Fibroblast of skin of scalp (primary cell): ENCODE results near the gene SECTM1.
A peak's percentile ranks its signal among the peaks of the same experiment; 100 is the strongest.

Source experiments
- DNase-seq: peaks from one replicate; pipeline ENCODE4 v3.0.0-alpha.2; 2013

The SECTM1 gene

DNA sequence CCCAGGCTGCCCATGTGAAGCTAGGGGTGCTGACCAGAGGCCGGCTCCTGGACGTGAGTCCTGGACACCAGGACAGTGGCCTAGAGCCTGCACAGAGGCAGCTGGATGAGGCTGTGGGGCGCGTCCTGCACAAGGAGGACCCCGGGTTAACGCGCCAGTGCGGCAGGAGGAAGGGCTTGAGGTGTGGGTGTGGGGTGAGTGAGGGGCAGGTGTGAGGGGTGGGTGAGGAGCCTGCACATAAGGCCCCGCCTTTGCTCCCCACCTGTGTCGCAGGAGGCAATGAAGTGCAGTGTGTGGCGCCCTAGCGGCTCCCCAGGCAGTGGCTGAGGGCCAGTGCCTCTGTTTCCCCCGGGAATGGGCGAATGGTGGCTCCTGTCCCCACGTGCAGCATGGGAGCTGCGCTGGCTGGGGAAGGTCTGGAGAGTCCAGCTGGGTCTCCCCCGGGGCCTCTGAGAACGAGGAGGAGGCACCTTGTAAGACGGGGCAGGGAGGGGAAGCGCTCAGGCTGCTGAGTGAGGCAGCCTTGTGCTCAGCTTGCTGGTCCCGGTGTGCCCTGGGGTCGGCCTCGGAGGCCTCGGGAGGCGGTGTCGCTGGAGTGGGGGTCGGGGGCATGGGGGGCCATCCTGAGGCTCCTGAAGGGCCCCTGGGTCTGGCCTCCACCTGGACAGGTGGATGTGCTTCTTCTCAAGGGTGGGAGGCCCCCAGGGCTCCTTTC, 19.4 kb downstream of the SECTM1 start:
- DNase-seq, result no peak

DNA sequence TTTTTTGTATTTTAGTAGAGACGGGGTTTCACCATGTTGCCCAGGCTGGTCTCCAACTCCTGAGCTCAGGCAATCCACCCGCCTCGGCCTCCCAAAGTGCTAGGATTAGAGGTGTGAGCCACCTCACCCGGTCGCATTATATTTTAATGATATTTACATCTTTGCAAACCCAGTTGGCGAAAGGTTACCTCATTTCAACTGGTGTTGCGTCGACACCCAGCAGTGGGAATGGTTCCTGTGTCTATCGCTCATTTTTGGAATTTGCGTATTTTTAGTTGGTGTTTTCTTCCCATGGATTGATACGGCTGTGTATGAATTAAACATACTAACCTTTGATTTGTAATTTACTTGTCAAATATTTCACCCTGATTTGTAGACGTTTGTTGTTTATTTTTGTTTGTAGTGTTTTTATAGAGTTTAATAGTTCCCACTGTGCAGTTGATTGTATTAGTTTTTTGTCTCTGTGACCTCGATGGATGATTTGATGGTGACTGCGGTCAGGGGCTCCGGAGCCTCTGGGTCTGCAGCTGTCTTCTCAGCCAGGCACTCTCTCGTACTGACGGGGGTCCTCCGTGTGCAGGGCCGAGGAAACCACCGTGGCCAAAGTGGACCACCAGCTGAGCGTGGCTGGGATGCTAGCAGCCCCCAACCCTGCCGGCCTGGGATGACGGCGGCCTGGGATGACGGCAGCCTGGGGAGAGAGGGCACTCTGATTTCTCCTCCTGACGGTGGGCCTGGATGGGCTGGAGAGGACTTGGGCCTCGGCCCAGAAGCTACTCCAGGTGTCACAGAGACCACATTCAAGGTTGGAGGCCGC, 20.2 kb downstream of the SECTM1 start:
- no peak for DNase-seq

DNA sequence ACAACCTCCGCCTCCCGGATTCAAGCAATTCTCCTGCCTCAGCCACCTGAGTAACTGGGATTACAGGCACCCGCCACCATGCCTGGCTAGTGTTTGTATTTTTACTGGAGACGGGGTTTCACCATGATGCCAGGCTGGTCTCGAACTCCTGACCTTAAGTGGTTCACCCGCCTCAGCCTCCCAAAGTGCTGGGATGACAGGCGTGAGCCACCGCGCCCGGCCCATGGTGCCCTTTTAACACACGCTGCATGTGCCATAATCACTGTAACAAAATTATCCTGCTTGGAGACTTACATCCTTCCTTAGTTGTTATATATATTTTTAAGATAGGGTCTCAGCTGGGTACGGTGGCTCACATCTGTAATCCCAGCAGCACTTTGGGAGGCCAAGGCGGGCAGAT, 21.6 kb downstream of the SECTM1 start:
- no peak for DNase-seq

DNA sequence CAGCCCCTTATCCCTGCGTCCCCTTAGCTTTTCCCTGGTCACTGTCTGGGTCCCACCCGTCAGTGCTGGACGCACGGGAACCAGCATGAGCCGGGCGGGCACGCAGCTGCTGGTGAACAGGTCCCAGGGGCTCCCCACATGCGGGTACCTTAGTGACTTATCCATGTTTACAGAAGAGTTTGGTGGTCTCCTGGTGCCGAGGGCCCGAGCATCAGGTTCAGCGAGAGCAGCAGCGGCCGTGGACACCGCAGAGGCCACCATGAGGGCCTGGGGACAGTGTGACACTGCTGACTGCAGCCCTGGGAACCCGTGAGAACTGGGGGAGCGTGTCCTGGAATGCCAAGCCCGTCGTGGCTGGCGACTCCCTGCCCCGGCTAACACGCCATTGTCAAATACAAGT, 22.7 kb downstream of the SECTM1 start:
- no peak for DNase-seq

DNA sequence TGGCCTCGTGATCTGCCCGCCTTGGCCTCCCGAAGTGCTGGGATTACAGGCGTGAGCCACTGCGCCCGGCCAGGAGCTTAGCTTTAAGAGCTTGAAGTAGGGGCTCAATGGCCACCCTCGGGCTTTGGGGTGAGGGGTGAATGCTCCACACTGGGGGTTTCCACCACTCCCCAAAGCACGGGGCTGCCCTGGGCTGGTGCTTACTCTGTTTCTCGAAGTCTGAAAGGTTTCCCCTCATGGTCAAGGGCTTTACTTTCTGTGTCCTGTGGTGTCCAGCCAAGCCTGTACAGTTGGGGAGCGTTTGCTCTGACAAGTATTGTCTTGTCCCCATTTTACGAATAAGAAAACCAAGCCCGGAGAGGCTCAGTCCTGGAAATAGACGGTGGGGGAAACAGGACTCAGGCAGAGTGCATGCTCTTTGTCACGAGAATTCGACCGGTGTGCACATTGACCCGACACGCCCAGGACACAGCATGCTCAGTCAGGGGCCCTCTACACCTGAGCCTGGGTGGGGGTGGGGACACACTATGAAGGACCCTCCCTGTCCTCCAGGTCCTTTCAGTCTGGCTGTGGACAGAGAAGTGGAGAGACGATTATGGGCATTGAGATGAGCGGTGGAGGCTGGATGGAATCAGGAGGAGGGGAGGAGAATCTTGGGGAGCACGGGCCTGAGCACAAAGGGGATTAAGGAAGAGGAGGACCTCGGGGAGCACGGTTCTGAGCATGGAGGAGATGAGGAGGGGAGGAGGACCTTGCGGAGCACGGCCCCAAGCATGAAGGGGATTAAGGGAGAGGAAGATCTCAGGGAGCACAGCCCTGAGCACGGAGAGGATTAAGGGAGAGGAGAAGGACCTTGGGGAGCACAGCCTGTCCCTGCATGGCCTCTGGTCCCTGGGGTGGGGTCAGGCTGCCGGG, 23.7 kb downstream of the SECTM1 start:
- no peak for DNase-seq

DNA sequence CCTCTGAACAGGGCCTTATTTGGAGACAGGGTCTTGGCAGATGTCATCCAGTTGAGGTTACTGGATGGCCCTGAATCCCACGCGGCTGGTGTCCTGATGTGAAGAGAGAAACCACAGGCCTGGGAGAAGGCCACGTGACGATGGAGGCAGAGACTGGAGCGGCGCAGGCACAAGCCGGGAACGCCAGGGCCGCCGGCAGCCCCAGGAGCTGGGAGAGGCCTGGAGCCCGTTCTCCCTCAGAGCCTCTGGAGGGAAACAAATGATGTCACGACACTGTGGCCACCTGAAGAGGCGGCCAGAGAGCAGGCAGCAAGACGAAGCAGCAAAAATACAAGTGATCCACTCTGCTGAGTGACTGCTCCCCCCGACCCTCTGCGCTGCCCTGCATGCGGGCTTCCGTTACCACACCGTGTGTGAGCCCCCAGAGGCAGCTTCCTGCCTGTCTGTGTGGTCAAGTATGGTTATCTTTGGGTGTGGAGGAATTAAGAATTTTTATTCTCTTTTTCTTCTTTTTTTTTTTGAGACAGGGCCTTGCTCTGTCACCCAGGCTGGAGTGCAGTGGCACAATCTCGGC, 27.8 kb downstream of the SECTM1 start:
- DNase-seq, result peak; percentile 33

DNA sequence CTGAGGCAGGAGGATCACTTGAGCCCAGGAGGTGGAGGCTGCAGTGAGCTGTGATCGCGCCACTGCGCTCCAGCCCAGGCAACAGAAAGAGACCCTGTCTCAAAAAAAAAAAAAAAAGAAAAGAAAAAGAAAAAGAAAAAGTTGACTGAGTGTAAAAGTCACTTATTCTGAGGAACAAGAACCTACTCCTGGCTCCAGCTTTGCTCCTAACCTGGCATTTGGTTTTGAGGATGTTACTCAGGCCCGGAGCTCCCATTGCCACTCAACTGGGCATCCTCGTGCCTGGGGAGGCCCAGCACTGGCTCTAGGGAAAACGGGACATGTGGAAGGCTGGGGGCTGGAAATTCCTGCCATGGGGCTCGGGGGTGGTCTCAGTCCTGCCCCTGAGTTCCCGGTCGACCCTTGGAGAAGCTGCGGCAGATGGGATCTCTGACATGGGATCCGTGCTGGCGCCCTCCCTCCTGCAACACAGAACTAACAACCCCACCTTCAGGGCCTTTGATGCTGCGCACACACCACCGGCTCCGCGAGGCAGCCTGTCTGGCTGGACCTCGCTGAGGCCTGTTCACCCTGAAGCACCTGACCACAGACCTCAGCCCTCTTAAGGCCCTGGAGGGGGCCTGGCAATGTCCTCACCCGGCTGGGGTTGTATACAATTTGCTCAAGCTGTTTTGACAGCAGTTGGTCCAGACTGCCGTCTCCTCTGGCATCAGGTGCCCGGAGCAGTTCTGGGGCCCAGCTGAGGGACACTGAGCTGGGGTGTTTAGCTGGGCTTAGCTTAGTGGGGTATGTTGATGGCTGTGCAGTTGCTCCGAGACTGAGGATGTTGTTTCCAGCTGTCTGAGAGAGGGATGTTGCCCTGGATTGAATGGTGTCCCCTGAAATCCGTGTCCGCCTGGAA, 28.5 kb downstream of the SECTM1 start:
- no peak for DNase-seq

DNA sequence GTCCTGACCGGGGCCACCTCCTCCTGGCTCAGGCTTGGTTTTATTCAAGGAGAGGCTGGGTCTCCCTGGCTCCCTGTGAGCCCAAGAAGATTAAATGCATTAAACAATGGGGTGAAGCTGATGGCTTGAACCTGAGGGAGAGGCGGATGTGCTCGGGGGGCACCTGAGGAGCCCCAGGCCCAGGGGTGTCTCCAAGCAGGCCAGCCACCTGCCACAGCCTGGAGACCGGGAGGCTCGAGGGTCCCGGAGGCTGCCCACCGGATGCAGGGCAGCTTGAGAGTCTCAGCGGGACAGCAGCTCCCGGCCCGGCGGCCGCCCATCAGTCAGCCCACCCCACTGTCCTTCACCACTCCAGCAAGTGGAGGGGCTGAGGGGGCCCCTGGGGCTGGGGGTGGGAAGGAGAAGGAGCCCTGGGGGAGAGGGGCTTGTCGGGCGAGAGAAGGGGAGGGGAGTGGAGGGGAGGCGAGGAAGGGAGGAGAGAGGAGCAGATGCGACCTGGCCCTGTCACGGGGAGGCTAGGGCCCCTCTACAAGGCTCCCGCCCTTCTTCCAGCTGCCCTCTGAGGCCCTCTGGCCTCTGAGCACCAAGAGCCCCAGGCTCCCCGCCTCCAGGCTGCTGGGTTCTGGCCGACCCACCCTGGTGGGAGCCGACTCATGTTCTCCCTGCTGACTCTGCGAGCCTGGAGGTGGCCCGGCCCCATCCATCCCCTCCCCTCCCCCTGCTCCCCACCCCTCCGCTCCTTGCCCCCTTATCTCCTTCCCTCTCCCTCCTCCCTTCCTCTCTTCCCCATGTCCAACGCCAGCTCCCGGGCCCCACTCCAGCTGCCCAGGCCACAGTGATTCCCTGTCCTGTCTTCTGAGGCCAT, 29.4 kb downstream of the SECTM1 start:
- no peak for DNase-seq

DNA sequence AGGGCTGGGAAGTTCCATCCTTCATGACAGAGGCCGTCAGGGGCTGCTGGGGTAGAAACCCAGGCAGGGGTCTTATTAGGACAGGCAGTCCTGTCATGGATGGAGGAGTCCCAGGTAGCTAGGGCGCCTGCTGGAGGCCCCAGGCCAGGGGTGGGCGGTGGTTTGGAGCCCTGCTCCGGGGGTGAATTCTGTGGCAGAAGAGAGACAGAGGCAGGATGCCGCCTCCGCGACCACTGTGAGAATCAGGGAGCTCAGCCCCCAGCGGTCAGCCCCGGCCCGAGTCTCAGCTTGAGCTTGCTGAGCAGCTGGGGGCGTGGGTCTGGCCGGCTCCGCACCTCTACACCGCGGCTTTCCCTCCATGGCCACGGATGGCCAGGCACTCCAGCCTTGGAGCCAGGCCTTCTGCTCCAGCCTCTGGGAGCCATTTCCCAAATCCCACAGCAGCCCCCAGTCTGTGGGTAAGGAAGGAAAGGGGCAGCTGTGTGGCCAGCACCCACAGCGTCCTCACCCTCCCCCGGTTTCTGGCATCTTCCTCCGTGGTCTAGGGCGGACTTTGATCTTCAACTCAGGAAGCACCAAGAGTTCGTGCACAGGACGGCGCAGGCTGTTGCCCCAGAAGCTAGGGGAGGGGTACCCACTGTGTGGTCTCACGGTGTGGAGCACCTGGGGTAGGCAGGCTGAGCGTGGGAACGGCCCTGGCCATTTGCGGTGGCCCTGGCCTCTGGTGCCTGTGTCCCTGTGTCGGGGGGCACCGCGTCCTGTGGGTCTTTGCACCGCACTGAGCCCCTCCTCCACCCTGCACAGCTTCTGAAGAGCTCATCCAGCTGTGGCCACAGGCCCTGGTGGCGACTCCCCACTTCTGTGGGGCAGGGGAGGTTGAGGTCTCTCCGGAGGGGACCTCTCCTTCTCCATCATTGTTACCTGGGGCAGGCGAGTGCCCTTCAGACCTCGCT, 30.3 kb downstream of the SECTM1 start:
- DNase-seq, result no peak

DNA sequence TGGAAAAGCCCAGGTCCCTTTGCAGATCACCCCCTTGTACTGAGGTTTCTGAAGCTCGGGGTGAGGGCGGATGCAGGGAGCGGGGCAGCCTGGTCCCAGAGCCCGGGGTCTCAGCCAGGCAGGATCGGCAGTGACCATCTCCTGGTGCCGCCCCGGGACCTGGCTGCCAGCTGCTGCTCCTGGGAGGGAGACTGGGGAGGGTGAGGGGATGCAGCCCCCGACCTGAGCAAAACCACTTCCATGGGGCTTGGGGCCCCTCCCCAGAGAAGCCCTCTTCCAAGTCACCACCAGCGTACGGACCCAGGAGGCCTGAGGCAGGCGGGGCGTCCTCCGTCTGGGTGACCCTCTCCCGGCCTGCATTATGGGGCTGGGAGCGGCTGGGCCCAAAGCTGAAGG, 31.0 kb downstream of the SECTM1 start:
- no peak for DNase-seq

DNA sequence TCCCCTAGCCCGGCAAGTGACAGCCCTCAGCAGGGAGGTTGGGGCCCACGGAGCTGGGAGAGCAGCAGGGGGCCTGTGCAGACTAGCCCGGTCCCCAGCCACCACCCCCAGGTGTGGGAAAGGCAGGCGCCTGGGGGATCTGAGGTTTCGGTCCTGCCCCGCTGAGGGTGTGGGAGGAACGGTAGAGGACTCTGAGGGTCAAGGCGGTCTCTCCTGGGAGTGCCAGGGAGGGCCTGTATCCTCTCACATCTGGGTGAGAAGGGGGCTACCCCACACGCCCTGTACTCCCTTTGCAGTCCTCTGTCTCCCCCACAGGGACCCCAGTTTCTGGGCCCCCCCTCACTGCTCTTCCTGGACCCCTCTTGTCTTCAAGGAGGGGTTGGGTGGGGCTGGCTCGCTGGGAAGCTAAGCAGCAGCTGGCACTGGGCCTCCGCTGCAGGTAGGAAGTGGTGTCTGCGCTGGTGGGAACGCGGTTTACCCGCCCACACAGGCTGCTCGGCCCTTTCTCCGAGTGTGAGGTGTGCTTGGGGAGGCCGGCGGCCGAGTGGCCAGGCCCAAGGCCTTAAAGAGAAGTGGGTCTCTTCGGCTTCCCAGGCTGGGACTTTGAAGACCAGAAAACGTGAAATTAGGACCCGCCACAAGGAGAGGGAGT, 31.5 kb downstream of the SECTM1 start:
- no peak for DNase-seq

DNA sequence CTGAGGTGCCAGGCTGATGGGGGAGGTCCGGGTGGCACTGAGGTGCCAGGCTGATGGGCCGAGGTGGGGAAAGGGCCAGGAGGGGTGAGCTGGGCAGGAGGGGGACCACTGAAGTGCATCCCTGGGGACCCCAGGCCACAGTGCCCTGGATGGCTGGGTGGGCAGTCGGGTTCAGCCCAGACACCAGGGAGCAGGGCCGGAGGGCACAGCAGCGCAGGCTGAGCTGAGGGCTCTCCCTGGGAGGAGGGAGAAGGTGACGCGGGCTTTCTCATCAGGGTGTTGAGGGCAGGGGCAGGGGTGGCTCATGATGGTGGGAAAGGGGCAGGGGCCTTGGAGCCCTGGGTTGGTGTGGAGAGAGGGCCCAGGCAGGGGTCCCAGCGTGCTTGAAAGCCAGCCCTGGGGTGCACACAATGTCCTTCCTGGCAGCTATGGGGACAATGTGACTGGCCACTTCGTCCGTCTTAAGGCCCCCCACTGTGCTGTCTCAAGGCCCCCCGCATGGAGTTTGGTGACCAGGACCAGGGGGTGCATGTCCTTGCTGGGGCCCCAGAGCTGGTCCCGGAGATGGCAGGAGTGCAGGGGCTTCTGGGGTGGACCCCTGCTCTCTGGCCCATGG, 32.2 kb downstream of the SECTM1 start:
- no peak for DNase-seq

DNA sequence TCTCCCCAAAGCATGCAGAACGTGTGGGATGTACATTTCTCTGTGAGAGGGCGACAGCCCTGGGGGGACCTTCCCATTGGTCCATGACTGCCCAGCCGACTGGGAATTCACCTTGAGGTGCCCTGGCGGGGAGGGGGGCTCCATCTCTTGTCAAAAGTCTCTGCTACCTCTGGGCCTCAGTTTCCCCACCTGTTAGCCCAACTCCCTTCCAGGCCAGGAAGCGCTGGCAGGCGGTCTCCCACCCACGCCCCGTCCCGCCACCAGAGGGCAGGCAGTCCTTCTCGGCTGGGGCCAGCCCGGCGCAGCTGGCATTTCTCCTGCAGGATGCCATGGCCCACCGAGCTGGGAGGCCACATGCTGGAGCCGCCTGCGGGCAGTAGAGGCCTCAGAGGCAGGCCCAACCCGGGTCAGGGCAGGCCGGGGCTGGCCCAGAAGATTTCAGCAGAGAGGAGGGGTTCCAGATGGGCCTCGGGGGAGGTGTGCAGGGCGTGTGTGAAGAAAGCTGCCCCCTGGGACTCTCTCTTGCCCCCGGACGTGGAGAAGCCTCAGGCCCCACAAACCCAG, 32.8 kb downstream of the SECTM1 start:
- peak; percentile 63 for DNase-seq

DNA sequence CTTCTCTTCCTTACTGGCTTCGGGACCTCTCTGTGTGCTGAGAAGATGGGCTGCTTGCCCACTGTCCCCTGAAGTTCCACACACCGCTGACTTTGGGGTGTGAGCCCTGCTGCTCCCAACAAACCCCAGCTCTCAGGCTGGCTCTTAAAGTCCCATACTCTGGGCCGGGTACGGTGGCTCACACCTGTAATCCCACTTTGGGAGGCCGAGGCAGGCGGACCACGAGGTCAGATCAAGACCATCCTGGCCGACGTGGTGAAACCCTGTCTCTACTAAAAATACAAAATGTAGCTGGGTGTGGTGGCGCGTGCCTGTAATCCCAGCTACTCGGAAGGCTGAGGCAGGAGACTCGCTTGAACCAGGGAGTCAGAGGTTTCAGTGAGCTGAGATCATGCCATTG, 33.3 kb downstream of the SECTM1 start:
- DNase-seq, result no peak

DNA sequence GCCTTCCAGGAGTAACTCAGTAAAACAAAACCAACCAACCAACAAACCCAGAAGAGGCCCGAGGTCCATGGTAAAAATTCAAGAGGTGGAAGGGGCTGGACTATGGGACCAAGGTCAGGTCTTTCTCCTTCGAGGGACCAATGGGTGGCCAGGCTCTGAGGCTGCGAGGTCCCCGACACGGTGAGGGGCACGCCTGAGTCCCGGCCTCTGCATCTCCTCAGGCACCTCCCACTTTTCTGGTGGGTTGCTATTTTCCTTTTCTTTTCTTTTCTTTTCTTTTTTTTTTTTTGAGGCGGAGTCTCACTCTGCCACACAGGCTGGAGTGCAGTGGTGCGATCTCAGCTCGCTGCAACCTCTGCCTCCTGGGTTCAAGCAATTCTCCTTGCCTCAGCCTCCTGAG, 34.1 kb downstream of the SECTM1 start:
- DNase-seq, result no peak

DNA sequence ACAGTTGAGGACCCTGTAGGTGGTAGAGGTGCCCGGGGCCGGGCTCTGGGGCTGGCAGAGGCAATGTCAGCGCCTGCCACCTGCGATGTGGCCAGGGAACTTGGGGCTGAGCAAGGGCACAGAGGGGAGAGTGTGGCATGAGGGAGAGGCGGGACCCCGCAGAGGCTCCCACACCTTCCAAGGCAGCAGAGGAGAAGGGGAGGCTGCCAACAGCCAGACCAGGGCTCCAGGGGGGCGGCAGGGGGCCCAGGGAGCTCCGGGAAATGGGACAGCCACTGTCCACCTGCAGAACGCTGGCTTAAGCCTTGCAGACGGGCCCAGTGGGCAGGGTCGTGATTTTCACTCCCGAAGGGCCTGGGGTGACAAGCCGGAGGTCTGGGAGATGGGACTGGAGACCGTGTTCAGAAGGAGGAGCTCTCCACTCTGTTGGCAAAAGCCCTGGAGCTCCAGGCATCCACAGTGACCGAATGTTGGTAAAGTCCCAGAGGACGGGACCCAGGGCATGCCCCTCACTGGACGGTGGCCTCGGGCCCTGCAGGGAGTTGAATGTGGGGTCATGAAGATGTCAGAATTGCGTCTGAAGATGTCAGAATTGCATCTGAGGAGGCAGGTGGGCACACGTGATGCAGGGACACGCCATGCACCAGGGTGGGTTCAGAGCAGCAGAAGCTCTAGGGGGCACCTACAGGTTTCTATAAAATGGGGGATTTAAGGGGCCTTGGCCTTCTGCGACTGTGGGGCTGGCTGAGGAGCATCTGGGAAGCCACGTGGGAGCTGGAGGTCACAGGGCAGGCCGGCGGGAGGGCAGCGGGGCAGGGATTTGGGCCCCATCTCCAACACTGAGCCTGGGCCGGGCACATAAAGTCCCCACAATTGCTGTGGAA, 34.8 kb downstream of the SECTM1 start:
- no peak for DNase-seq
